ENCODE data around the gene OR10A2. TPM values are rescaled to one million over a fixed set of nuclear protein-coding genes. Genes with fewer than 3 reads are reported as not detected.
"Not testable (repeated sequence)": the region's sequence is repeated elsewhere in the genome, so short reads cannot be mapped to it uniquely, and the experiment has no call there.

The OR10A2 gene
- polyA plus RNA-seq, 1 experiment = not detected

- ChIA-PET POLR2A (no interaction called here), CTCF (interaction anchor here (1.0 kb wide), 1 partner anchor 32 kb away, joined by 3 read pairs; no protein-coding TSS in a partner anchor)
- Histone ChIP-seq H3K27ac (ENCODE audit: low read depth, low read length) (no peak overlapping the region), H3K27me3 (ENCODE audit: control insufficient read depth, insufficient read depth, low read length) (no peaks in the 10 kb centered on the region), H3K9me3 (ENCODE audit: control insufficient read depth, insufficient read depth, low read length) (no peaks in the 10 kb centered on the region), H3K4me3 (ENCODE audit: low read depth, low read length) (no peak overlapping the region)
- no peak for TF ChIP-seq CTCF (IDR thresholded peaks at IDR 0.05; ENCODE audit: low read depth, low read length)
- DNase-seq (ENCODE audit: low read depth, low spot score) = no peak
Observed at GRCh38 chr11:6843670-6844069, 19.2 kb upstream of the OR10A2 start.

- DNase-seq (ENCODE audit: low read depth, low spot score) = no peak
- no peak for TF ChIP-seq CTCF (IDR thresholded peaks at IDR 0.05; ENCODE audit: low read depth, low read length)
- Histone ChIP-seq H3K9me3 (ENCODE audit: control insufficient read depth, insufficient read depth, low read length) (no peaks in the 10 kb centered on the region), H3K4me3 (ENCODE audit: low read depth, low read length) (no peak overlapping the region), H3K27me3 (ENCODE audit: control insufficient read depth, insufficient read depth, low read length) (no peaks in the 10 kb centered on the region), H3K27ac (ENCODE audit: low read depth, low read length) (no peak overlapping the region)
- POLR2A ChIA-PET = no interaction called here
- CTCF ChIA-PET = interaction anchor here (1.0 kb wide), 1 partner anchor 32 kb away, joined by 3 read pairs; no protein-coding TSS in a partner anchor
Observed at GRCh38 chr11:6844356-6844755, 18.5 kb upstream of the OR10A2 start.

GRCh38 chr11:6845383-6845782 is 17.5 kb upstream of the OR10A2 start, which contains the start of gene OR10A5:
TSS of gene OR10A5 (plus strand) at chr11:6845683. CDS start at chr11:6845683, 0 bp downstream.
- H3K9me3 ChIP-seq (ENCODE audit: control insufficient read depth, insufficient read depth, low read length) = no peaks in the 10 kb centered on the region
- H3K27me3 ChIP-seq (ENCODE audit: control insufficient read depth, insufficient read depth, low read length) = no peaks in the 10 kb centered on the region
- no peak for TF ChIP-seq CTCF (IDR thresholded peaks at IDR 0.05; ENCODE audit: low read depth, low read length)
- DNase-seq (ENCODE audit: low read depth, low spot score) = no peak
- H3K4me3 ChIP-seq (ENCODE audit: low read depth, low read length) = no peak within 1 kb of the TSS
- CTCF ChIA-PET = interaction anchor here (1.0 kb wide), 1 partner anchor 33 kb away, joined by 3 read pairs; no protein-coding TSS in a partner anchor
- POLR2A ChIA-PET = no interaction called here
- no peak within 1 kb of the TSS for H3K27ac ChIP-seq (ENCODE audit: low read depth, low read length)

GRCh38 chr11:6850526-6850925 is 12.3 kb upstream of the OR10A2 start:
- no peak for DNase-seq (ENCODE audit: low read depth, low spot score)
- CTCF ChIA-PET = no interaction called here
- Histone ChIP-seq H3K4me3 (ENCODE audit: low read depth, low read length) (no peak overlapping the region), H3K27me3 (ENCODE audit: control insufficient read depth, insufficient read depth, low read length) (no peaks in the 10 kb centered on the region), H3K27ac (ENCODE audit: low read depth, low read length) (no peak overlapping the region), H3K9me3 (ENCODE audit: control insufficient read depth, insufficient read depth, low read length) (no peaks in the 10 kb centered on the region)
- POLR2A ChIA-PET = no interaction called here
- no peak for TF ChIP-seq CTCF (IDR thresholded peaks at IDR 0.05; ENCODE audit: low read depth, low read length)

- CTCF ChIA-PET = interaction anchor here (2.4 kb wide), 1 partner anchor 42 kb away, joined by 8 read pairs; no protein-coding TSS in a partner anchor
- POLR2A ChIA-PET; H3K4me3 ChIP-seq (ENCODE audit: low read depth, low read length); H3K9me3 ChIP-seq (ENCODE audit: control insufficient read depth, insufficient read depth, low read length); H3K27ac ChIP-seq (ENCODE audit: low read depth, low read length); DNase-seq (ENCODE audit: low read depth, low spot score); H3K27me3 ChIP-seq (ENCODE audit: control insufficient read depth, insufficient read depth, low read length): not testable (repeated sequence)
Observed at GRCh38 chr11:6854801-6855200, 8.1 kb upstream of the OR10A2 start.

Measured in AG04450 (cell line).